SK-N-SH (cell line): Measurements from ENCODE around the gene RYR3. TPM values are rescaled to one million over a fixed set of nuclear protein-coding genes. Genes with fewer than 3 reads are reported as not detected.
"Not testable (repeated sequence)": the region's sequence is repeated elsewhere in the genome, so short reads cannot be mapped to it uniquely, and the experiment has no call there.

Experiments used
- CTCF ChIA-PET: fragments of 300-600, 350-600 bp; formaldehyde crosslinking; extraction: SDS; loops from one replicate; lab custom pipeline; 2021; lab: Yijun Ruan, JAX
- POLR2A ChIA-PET: fragments of 350-600 bp; sonication (Branson Sonifier 250); formaldehyde crosslinking; extraction: SDS; loops from one replicate; lab custom pipeline; 2020; ENCODE audit warnings: antibody characterized with exemption, inconsistent platforms; lab: Yijun Ruan, JAX
- DNase-seq: peaks from one replicate; pipeline ENCODE4 v3.0.0; 2012
- H2AFZ ChIP-seq: fragments of 200-600 bp; sonication (generic); 2 replicates; pipeline ENCODE4 v1.8.1; 2016; ENCODE audit warnings: antibody characterized with exemption, mild to moderate bottlenecking, low read depth
- H3F3A ChIP-seq: fragments of 200-600 bp; sonication (generic); replicated peaks from 2 replicates; pipeline ENCODE3; 2016; ENCODE audit warnings: antibody characterized with exemption, mild to moderate bottlenecking; ENCODE audit not compliant: insufficient read depth
- H3K27ac ChIP-seq, 2 experiments: fragments of 200-500 bp in 1 of 2; fragments of 200-600 bp in 1 of 2; sonication (Bioruptor generic) in 1 of 2; sonication (generic), shearing (Covaris generic) in 1 of 2; 2 replicates each; pipeline versions ENCODE4 v1.5.1 to v1.6.1; 2014 to 2016; ENCODE audit warnings: low read depth in 2 of 2, inconsistent platforms in 1 of 2, low read length in 1 of 2, mild to moderate bottlenecking in 1 of 2, mixed read lengths in 1 of 2
- H3K27me3 ChIP-seq: fragments of 200-600 bp; sonication (generic), shearing (Covaris generic); 2 replicates; pipeline ENCODE4 v1.6.1; 2016; ENCODE audit warnings: mixed run types; ENCODE audit not compliant: insufficient read depth
- H3K36me3 ChIP-seq, 2 experiments: fragments of 200-500 bp in 1 of 2; fragments of 200-600 bp in 1 of 2; sonication (Bioruptor generic) in 1 of 2; sonication (generic) in 1 of 2; replicated peaks in 1 of 2; 2 replicates each; pipeline versions ENCODE3 to v1.5.1; 2014 to 2016; ENCODE audit warnings: low read length in 1 of 2, mild to moderate bottlenecking in 1 of 2; ENCODE audit not compliant: insufficient read depth in 2 of 2, control insufficient read depth in 1 of 2
- H3K4me1 ChIP-seq, 2 experiments: fragments of 200-500 bp in 1 of 2; fragments of 200-600 bp in 1 of 2; sonication (Bioruptor generic) in 1 of 2; sonication (generic), shearing (Covaris generic) in 1 of 2; 2 replicates each; pipeline versions ENCODE4 v1.5.1 to v1.6.1; 2014 to 2016; ENCODE audit warnings: low read depth in 1 of 2, low read length in 1 of 2, mixed run types in 1 of 2; ENCODE audit not compliant: insufficient read depth in 2 of 2, control insufficient read depth in 1 of 2
- H3K4me2 ChIP-seq: fragments of 200-600 bp; sonication (generic), shearing (Covaris generic); 2 replicates; pipeline ENCODE4 v1.6.1; 2017; ENCODE audit warnings: mixed run types
- H3K4me3 ChIP-seq, 2 experiments: fragments of 200-500 bp in 1 of 2; fragments of 200-600 bp in 1 of 2; sonication (Bioruptor generic) in 1 of 2; sonication (generic), shearing (Covaris generic) in 1 of 2; 2 replicates each; pipeline versions ENCODE4 v1.5.1 to v1.8.1; 2014 to 2016; ENCODE audit warnings: low read depth in 2 of 2, inconsistent platforms in 1 of 2, low read length in 1 of 2, mild to moderate bottlenecking in 1 of 2, mixed read lengths in 1 of 2, moderate library complexity in 1 of 2
- H3K79me2 ChIP-seq: fragments of 200-600 bp; sonication (generic); 2 replicates; pipeline ENCODE4 v1.8.1; 2017; ENCODE audit warnings: mild to moderate bottlenecking; ENCODE audit not compliant: insufficient read depth
- H3K9ac ChIP-seq: fragments of 200-600 bp; sonication (generic); 2 replicates; pipeline ENCODE4 v1.6.1; 2017; ENCODE audit warnings: mixed run types
- H3K9me2 ChIP-seq: fragments of 200-600 bp; sonication (generic); 2 replicates; pipeline ENCODE4 v1.6.1; 2017; ENCODE audit warnings: mixed run types
- H3K9me3 ChIP-seq: fragments of 200-600 bp; sonication (generic); 2 replicates; pipeline ENCODE4 v1.6.1; 2017; ENCODE audit warnings: mixed run types, mild to moderate bottlenecking, moderate library complexity
- H4K20me1 ChIP-seq: fragments of 200-600 bp; sonication (generic); 2 replicates; pipeline ENCODE4 v1.6.1; 2017; ENCODE audit warnings: mild to moderate bottlenecking, mixed run types; ENCODE audit not compliant: insufficient read depth
- CHD2 ChIP-seq: fragments of 150-350 bp; IDR thresholded peaks from 2 replicates; pipeline ENCODE4 v1.6.1; 2018; ENCODE audit warnings: low read length; ENCODE audit not compliant: partially characterized antibody
- ELF1 ChIP-seq: IDR thresholded peaks from 2 replicates; pipeline ENCODE4 v1.4.0; 2012
- EP300 ChIP-seq, 2 experiments: IDR thresholded peaks; 2 replicates each; pipeline versions ENCODE4 v1.4.0 to v1.6.1; 2012; ENCODE audit warnings: borderline replicate concordance in 1 of 2, low read depth in 1 of 2, low read length in 1 of 2
- FOXJ3 ChIP-seq: sonication (generic); formaldehyde crosslinking; IDR thresholded peaks from 2 replicates; pipeline ENCODE4 v1.5.1; 2020; ENCODE audit warnings: mild to moderate bottlenecking, missing genetic modification reagents
- FOXM1 ChIP-seq: IDR thresholded peaks from 2 replicates; pipeline ENCODE4 v1.4.0; 2012; ENCODE audit warnings: low read depth, mild to moderate bottlenecking
- GABPA ChIP-seq: IDR thresholded peaks from 2 replicates; pipeline ENCODE4 v1.4.0; 2012; ENCODE audit warnings: low read depth, mild to moderate bottlenecking
- MEF2A ChIP-seq: IDR thresholded peaks from 2 replicates; pipeline ENCODE4 v1.4.0; 2012; ENCODE audit warnings: low read depth, borderline replicate concordance
- MXI1 ChIP-seq: IDR thresholded peaks from 2 replicates; pipeline ENCODE4 v1.6.1; 2012; ENCODE audit warnings: mild to moderate bottlenecking, low read depth, low read length, improper control_type of control experiment
- NFIC ChIP-seq: IDR thresholded peaks from 2 replicates; pipeline ENCODE4 v1.4.0; 2012; ENCODE audit warnings: borderline replicate concordance
- RCOR1 ChIP-seq: fragments of 150-350 bp; IDR thresholded peaks from 2 replicates; pipeline ENCODE4 v1.6.1; 2017; ENCODE audit warnings: antibody characterized with exemption, low read length
- SIN3A ChIP-seq: IDR thresholded peaks from 2 replicates; pipeline ENCODE4 v1.6.1; 2012; ENCODE audit warnings: low read depth, mild to moderate bottlenecking, low read length, moderate library complexity, borderline replicate concordance
- TAF1 ChIP-seq: IDR thresholded peaks from 2 replicates; pipeline ENCODE4 v1.6.1; 2012; ENCODE audit warnings: low read depth, mild to moderate bottlenecking, low read length, moderate library complexity, borderline replicate concordance
- TCF12 ChIP-seq: IDR thresholded peaks from 2 replicates; pipeline ENCODE4 v1.4.0; 2012
- WGBS: methylation state at CpG from one replicate; pipeline ENCODE4 v1.1.6; 2017; ENCODE audit warnings: low lambda C conversion rate; 5-methylcytosine and 5-hydroxymethylcytosine counted together
- polyA plus RNA-seq, 3 experiments: library from polyadenylated mRNA; depleted of rRNA; stranded (reverse); fragments of >200 nt; gene quantifications; 2 replicates each; pipeline ENCODE4 v1.2.3, GENCODE V29; 2012
- TF ChIP-seq, protein P1 (sequence below): IDR thresholded peaks from 2 replicates; pipeline ENCODE4; 2012
- TF ChIP-seq, protein P2 (sequence below): fragments of 150-350 bp; IDR thresholded peaks from 2 replicates; pipeline ENCODE4 v1.6.1; 2017; ENCODE audit warnings: antibody characterized with exemption, low read length, low read depth, borderline replicate concordance
- TF ChIP-seq, protein P3 (sequence below): fragments of 200-600 bp; sonication (generic); IDR thresholded peaks from 2 replicates; pipeline ENCODE4 v1.6.1; 2017; ENCODE audit warnings: antibody characterized with exemption, mild to moderate bottlenecking, moderate library complexity

RYR3 gene
- polyA plus RNA-seq, 1 of the 3 experiments (the other 2 are of a cell fraction): 0.02 TPM

DNA sequence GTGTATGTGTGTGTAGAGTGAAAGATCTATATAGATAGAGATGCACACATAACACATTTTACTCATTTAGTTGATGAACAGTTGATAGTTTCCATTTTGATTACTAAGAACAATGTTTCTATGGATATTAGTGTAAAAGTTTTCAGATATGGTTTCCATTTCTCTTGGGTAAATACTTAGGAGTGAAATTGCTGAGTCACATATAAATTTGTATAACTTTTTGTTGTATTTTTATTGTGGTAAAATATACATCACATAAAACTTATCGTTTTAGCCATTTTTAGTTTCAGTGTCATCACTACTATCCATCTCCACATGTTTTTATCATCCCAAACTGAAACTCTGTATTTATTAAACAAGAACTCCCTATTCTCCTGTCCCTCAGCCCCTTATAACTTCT lies 258.3 kb downstream of the RYR3 start (continued):
- TF ChIP-seq NFIC (no peak), EP300 (IDR thresholded peaks at IDR 0.05; ENCODE audit: borderline replicate concordance in 1 of 2, low read depth in 1 of 2, low read length in 1 of 2) (no peak), GABPA (no peak), TAF1 (no peak)
- TF ChIP-seq, protein P1, sequence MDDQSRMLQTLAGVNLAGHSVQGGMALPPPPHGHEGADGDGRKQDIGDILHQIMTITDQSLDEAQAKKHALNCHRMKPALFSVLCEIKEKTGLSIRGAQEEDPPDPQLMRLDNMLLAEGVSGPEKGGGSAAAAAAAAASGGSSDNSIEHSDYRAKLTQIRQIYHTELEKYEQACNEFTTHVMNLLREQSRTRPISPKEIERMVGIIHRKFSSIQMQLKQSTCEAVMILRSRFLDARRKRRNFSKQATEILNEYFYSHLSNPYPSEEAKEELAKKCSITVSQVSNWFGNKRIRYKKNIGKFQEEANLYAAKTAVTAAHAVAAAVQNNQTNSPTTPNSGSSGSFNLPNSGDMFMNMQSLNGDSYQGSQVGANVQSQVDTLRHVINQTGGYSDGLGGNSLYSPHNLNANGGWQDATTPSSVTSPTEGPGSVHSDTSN: no peak

DNA sequence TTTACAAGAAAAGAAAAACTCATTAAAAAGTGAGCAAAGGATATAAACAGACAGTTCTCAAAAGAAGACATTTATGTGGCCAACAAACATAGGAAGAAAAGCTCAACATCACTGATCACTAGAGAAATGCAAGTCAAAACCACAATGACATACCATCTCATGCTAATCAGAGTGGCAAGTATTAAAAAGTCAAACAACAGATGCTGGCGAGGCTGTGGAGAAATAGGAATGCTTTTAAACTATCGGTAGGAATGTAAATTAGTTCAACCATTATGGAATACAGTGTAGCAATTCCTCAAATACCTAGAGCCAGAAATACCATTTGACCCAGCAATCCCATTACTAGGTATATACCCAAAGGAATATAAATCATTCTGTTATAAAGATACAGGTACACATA lies 267.1 kb downstream of the RYR3 start:
- DNase-seq, H4K20me1 ChIP-seq, H3F3A ChIP-seq, H3K4me1 ChIP-seq, H3K27ac ChIP-seq, H2AFZ ChIP-seq, H3K79me2 ChIP-seq, H3K4me2 ChIP-seq, H3K4me3 ChIP-seq, H3K27me3 ChIP-seq, H3K9me2 ChIP-seq, POLR2A ChIA-PET, CTCF ChIA-PET, H3K9me3 ChIP-seq, H3K36me3 ChIP-seq, H3K9ac ChIP-seq: not testable (repeated sequence)
- 52% methylated on average over 2 of the region's 2 CpGs for WGBS

DNA sequence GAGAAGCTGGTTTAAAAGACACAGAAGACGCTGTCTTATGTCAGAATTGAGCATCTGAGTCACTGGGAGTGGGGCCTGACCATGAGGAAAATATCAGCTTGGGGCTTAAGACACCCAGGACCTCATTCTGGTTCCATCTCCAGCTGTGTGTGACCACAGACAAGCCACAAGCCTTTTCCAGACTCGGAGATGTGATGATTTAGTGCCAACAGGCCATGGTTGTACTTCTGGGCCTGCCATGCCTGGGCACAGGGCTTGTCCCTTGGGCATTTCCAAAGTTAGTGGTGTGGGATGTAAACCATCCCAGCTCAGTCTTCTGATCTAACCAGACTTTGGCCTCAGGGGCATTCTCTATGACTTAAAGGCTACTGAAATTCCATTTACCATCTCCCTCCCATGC lies 269.8 kb downstream of the RYR3 start:
- Histone ChIP-seq H2AFZ (no peak overlapping the region), H3K36me3 (no peaks in the 10 kb centered on the region), H3K4me1 (peaks cover 0 to 5% of the 10 kb centered on the region in 2 experiments; a peak in 1 of 4 replicates), H3K27ac (no peak overlapping the region), H4K20me1 (no peaks in the 10 kb centered on the region), H3K79me2 (no peaks in the 10 kb centered on the region), H3K27me3 (no peaks in the 10 kb centered on the region), H3K9ac (no peak overlapping the region), H3K9me2 (no peaks in the 10 kb centered on the region), H3K9me3 (no peaks in the 10 kb centered on the region), H3K4me2 (no peak overlapping the region), H3K4me3 (no peak overlapping the region), H3F3A (peaks cover 4% of the 10 kb centered on the region)
- ChIA-PET CTCF (no interaction called here), POLR2A (no interaction called here)
- peak; percentile 19; the same call in 1 of the 2 replicates for TF ChIP-seq TCF12
- no peak for TF ChIP-seq FOXM1
- DNase-seq: no peak
- WGBS: 41% methylated on average over 2 of the region's 2 CpGs

DNA sequence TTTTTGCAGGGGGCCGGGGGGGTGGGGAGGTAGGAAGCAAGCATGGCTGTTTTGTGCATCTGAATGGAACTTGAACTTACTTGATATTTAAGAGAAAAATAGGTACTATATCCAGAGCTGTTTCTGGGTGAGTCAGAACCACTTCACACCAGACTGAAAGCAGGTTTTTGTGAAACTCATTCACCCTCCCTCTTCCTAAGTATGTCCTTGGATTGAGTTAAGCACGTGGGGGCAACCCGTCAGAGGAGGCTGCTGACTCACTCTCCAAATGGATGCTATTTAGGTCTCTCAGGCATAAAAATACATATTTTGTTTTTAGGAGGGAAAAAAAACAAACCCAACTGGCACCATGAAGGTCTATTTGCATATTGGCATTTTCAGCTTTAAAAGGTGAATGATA lies 270.3 kb downstream of the RYR3 start:
- 23% methylated on average over 3 of the region's 3 CpGs for WGBS
- Histone ChIP-seq H3K4me1 (peaks cover 0 to 5% of the 10 kb centered on the region in 2 experiments; a peak in 1 of 4 replicates), H3K9me2 (no peaks in the 10 kb centered on the region), H3K36me3 (no peaks in the 10 kb centered on the region), H3K27me3 (no peaks in the 10 kb centered on the region), H4K20me1 (no peaks in the 10 kb centered on the region), H3K79me2 (no peaks in the 10 kb centered on the region), H3F3A (peaks cover 4% of the 10 kb centered on the region), H3K27ac (no peak overlapping the region; a peak in 1 of 4 replicates), H3K9ac (no peak overlapping the region), H2AFZ (no peak overlapping the region), H3K9me3 (no peaks in the 10 kb centered on the region), H3K4me3 (no peak overlapping the region), H3K4me2 (no peak overlapping the region)
- DNase-seq: no peak
- CTCF ChIA-PET: no interaction called here
- POLR2A ChIA-PET: no interaction called here
- TF ChIP-seq TAF1: no peak
- TF ChIP-seq, protein P2, sequence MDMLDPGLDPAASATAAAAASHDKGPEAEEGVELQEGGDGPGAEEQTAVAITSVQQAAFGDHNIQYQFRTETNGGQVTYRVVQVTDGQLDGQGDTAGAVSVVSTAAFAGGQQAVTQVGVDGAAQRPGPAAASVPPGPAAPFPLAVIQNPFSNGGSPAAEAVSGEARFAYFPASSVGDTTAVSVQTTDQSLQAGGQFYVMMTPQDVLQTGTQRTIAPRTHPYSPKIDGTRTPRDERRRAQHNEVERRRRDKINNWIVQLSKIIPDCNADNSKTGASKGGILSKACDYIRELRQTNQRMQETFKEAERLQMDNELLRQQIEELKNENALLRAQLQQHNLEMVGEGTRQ: no peak
- TF ChIP-seq, protein P1: peak; percentile 44; the same call in 1 of the 2 replicates
- no peak for TF ChIP-seq SIN3A
- TF ChIP-seq FOXJ3 (CRISPR knock-in tag): no peak
- no peak for TF ChIP-seq GABPA
- no peak for TF ChIP-seq CHD2
- TF ChIP-seq NFIC: peak; percentile 37; the same call in 1 of the 2 replicates
- no peak for TF ChIP-seq ELF1
- TF ChIP-seq, protein P3, sequence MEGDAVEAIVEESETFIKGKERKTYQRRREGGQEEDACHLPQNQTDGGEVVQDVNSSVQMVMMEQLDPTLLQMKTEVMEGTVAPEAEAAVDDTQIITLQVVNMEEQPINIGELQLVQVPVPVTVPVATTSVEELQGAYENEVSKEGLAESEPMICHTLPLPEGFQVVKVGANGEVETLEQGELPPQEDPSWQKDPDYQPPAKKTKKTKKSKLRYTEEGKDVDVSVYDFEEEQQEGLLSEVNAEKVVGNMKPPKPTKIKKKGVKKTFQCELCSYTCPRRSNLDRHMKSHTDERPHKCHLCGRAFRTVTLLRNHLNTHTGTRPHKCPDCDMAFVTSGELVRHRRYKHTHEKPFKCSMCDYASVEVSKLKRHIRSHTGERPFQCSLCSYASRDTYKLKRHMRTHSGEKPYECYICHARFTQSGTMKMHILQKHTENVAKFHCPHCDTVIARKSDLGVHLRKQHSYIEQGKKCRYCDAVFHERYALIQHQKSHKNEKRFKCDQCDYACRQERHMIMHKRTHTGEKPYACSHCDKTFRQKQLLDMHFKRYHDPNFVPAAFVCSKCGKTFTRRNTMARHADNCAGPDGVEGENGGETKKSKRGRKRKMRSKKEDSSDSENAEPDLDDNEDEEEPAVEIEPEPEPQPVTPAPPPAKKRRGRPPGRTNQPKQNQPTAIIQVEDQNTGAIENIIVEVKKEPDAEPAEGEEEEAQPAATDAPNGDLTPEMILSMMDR: no peak
- no peak for TF ChIP-seq RCOR1
- no peak for TF ChIP-seq MXI1
- TF ChIP-seq MEF2A: peak; percentile 79; the same call in 1 of the 2 replicates
